Measurements from ENCODE around the gene SLK.

DNA sequence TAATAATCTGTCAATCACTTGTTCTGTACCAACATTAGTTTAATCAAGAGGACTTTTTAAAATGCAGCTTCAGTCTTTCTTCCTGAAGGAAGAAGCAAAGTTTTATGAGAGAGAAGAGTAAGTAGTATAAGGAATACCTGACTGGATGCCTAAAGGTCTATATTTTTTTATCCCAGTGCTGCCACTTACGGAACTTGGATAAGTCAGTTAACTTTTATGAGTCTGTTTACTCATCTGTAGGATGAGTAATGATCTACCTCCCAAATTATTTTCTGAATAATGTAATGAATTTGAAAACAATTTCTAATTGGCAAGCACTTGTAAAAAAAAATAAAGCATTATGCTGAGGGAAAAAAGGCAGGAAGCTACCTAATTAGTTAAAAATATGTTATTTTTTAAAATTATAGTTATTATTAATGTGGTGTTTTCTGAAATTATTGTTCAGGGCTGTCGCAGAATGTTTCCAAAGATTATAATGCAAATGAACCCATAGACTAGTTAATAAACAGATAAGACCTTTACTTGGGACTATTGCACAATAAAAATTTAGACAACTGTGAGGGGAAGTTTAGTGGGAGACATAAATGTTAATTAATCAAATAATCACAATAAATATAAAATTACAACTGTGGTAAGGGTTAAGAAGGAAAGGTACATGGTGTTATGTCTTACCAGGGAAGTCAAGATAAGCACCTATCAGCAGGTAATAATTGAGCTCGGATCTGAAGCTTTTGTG is 24.6 kb downstream of the SLK start:
- TF ChIP-seq, protein P1, sequence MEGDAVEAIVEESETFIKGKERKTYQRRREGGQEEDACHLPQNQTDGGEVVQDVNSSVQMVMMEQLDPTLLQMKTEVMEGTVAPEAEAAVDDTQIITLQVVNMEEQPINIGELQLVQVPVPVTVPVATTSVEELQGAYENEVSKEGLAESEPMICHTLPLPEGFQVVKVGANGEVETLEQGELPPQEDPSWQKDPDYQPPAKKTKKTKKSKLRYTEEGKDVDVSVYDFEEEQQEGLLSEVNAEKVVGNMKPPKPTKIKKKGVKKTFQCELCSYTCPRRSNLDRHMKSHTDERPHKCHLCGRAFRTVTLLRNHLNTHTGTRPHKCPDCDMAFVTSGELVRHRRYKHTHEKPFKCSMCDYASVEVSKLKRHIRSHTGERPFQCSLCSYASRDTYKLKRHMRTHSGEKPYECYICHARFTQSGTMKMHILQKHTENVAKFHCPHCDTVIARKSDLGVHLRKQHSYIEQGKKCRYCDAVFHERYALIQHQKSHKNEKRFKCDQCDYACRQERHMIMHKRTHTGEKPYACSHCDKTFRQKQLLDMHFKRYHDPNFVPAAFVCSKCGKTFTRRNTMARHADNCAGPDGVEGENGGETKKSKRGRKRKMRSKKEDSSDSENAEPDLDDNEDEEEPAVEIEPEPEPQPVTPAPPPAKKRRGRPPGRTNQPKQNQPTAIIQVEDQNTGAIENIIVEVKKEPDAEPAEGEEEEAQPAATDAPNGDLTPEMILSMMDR (IDR thresholded peaks at IDR 0.05; ENCODE audit: low read length) = no peak
- TF ChIP-seq EZH2 (optimal IDR thresholded peaks at IDR 0.05; ENCODE audit: low read depth, low read length) = no peak
- no peak for TF ChIP-seq EZH2phosphoT487 (IDR thresholded peaks at IDR 0.05; ENCODE audit: low read length)
